K562 (cell line): Measurements from ENCODE around the gene HSDL1. TPM values are rescaled to one million over a fixed set of nuclear protein-coding genes. Genes with fewer than 3 reads are reported as not detected.

Experiments used
- CCAR2 ChIP-seq: fragments of 200-400 bp; formaldehyde crosslinking; IDR thresholded peaks from 2 replicates; pipeline ENCODE4 v1.6.1; 2017; ENCODE audit warnings: mild to moderate bottlenecking, low read depth, low read length
- DDX20 ChIP-seq: fragments of 450-650 bp; IDR thresholded peaks from 2 replicates; pipeline ENCODE4 v1.6.1; 2016; ENCODE audit warnings: missing genetic modification characterization, low read depth, mild to moderate bottlenecking, missing compliant biosample characterization, moderate library complexity
- HDGF ChIP-seq: fragments of 450-650 bp; IDR thresholded peaks from 2 replicates; pipeline ENCODE4 v1.6.1; 2016
- MGA ChIP-seq: fragments of 450-650 bp; IDR thresholded peaks from 2 replicates; pipeline ENCODE4 v1.6.1; 2016; ENCODE audit warnings: mild to moderate bottlenecking, moderate library complexity
- MLLT1 ChIP-seq, 2 experiments: fragments of 450-650 bp; IDR thresholded peaks; 2 replicates each; pipeline ENCODE4 v1.6.1; 2016
- MYC ChIP-seq, 2 experiments: fragments of 250-450 bp in 1 of 2; sonication (Bioruptor Pico) in 1 of 2; IDR thresholded peaks; 2 replicates each; pipeline versions ENCODE4 v1.5.1 to v1.6.1; 2012 to 2021; ENCODE audit warnings: low read depth in 2 of 2, borderline replicate concordance in 1 of 2, improper control_type of control experiment in 1 of 2, low read length in 1 of 2, mild to moderate bottlenecking in 1 of 2, moderate library complexity in 1 of 2
- RCOR1 ChIP-seq, 2 experiments: IDR thresholded peaks; 2 replicates each; pipeline ENCODE4 v1.6.1; 2012; ENCODE audit warnings: low read depth in 2 of 2, low read length in 2 of 2, borderline replicate concordance in 1 of 2, improper control_type of control experiment in 1 of 2
- SMARCC2 ChIP-seq: fragments of 450-650 bp; IDR thresholded peaks from 2 replicates; pipeline ENCODE4 v1.6.1; 2017; ENCODE audit warnings: antibody characterized with exemption, moderate library complexity, mild to moderate bottlenecking, low read depth
- STAG1 ChIP-seq: sonication (generic); formaldehyde crosslinking; IDR thresholded peaks from 2 replicates; pipeline ENCODE4 v1.5.0; 2020; ENCODE audit warnings: missing genetic modification reagents, borderline replicate concordance
- U2AF1 ChIP-seq: fragments of 200-400 bp; formaldehyde crosslinking; optimal IDR thresholded peaks from 2 replicates; pipeline ENCODE3; 2017; ENCODE audit warnings: mild to moderate bottlenecking, low read depth, low read length, moderate library complexity
- ZBTB9 ChIP-seq: fragments of 450-650 bp; formaldehyde crosslinking; IDR thresholded peaks from 2 replicates; pipeline ENCODE4 v1.4.0; 2020; ENCODE audit warnings: mild to moderate bottlenecking, moderate library complexity
- ZNF311 ChIP-seq: fragments of 250-450 bp; sonication (Bioruptor Pico); IDR thresholded peaks from 2 replicates; pipeline ENCODE4 v1.4.0; 2020; ENCODE audit warnings: mild to moderate bottlenecking, moderate library complexity
- ZNF354B ChIP-seq: fragments of 250-450 bp; sonication (Bioruptor Pico); IDR thresholded peaks from 2 replicates; pipeline ENCODE4 v1.4.0; 2020
- polyA plus RNA-seq, 8 experiments: library from polyadenylated mRNA; depleted of rRNA in 4 of 8; stranded (reverse) in 5 of 8; unstranded in 3 of 8; fragments of >200 nt; fragmentation: Nextera tagmentation in 2 of 8; fragmentation: Illumina TruSeq in 1 of 8; extraction: Ambion mirVana in 2 of 8; extraction: Trizol in 1 of 8; gene quantifications; 2 replicates each; pipeline versions ENCODE4 v1.2.1 to v1.2.3, GENCODE V29; 2011 to 2014; ENCODE audit warnings: inconsistent platforms in 1 of 8, missing spikeins in 1 of 8
- total RNA-seq, 7 experiments: library from RNA; depleted of rRNA in 6 of 7; stranded (reverse); fragments of >200 nt in 6 of 7; fragmentation: Illumina TruSeq in 2 of 7; extraction: Trizol in 2 of 7; gene quantifications; 2 replicates each; pipeline versions ENCODE4 v1.2.1 to v1.2.3, GENCODE V29; 2011 to 2021; ENCODE audit warnings: low replicate concordance in 1 of 7

HSDL1 gene
- total and polyA plus RNA-seq, 9 of the 15 experiments (the other 6 are each of a cell fraction or from before 2014, with no cell fraction given), result 14.8 to 41.2 (median 27.7) TPM

- TF ChIP-seq MYC (IDR thresholded peaks at IDR 0.05; ENCODE audit: low read depth, low read length) (peak; percentile 82), MYC (CRISPR knock-in tag; IDR thresholded peaks at IDR 0.05; ENCODE audit: borderline replicate concordance, low read depth) (no peak), MGA (no peak), HDGF (no peak), SMARCC2 (no peak), ZNF354B (CRISPR knock-in tag) (no peak), ZBTB9 (no peak), RCOR1 (IDR thresholded peaks at IDR 0.05; ENCODE audit: borderline replicate concordance in 1 of 2, low read depth in 2 of 2, low read length in 2 of 2) (peak in 1 of 2 experiments; percentile 26; a peak in 1 of 4 replicates), CCAR2 (no peak), DDX20 (tag) (no peak), U2AF1 (no peak), ZNF311 (CRISPR knock-in tag) (no peak), STAG1 (CRISPR knock-in tag) (peak; percentile 59; the same call in 1 of the 2 replicates), MLLT1 (IDR thresholded peaks at IDR 0.05) (0 out of 4 replicates have a peak, but pooled peaks of 1 of the 2 experiments have one; percentile 23)
These were observed 30.5 kb upstream of the HSDL1 start (continued) for GRCh38 chr16:84175350-84176081.
